ENCODE data around the gene CCR5.

Gene CCR5

DNA sequence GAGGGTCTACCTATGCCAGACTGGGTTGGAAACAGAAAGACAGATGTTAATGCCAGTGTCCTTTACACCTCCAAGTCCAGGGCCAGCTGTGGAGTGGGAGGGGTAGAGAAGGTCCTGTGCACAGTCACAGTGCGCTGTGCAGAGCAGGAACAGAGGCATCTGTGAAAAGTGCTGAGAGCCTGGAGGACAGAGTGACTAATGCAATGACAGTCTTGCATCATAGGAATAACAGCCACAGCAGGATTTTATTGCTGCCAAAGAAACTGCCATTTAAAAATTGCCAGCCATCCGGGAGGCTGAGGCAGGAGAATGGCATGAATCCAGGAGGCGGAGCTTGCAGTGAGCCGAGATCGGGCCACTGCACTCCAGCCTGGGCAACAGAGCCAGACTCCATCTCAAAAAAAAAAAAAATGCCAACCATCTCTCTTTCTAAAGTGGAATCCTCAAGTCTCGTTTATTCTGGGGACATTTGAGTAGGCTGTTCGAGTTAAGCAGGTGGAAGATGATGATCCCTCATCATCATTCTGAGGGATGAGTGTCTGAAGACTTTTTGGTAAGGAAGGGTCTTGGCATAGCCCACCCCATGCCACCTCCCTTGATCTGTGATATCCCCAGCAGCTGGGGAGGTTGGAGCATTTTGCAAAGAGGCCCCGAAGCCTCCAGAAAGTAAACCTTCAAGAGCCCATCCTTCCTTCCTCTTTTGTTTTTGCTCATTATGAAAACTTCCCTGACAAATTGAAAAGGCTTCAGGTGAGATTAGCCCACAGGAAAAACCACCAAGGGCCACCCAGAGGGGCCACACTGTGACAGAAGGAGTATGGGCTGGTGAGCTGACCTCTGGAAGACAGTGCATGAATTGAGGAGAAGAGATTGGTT is 9.1 kb upstream of the CCR5 start:
- TF ChIP-seq TAF1 (IDR thresholded peaks at IDR 0.05; ENCODE audit: borderline replicate concordance, insufficient read depth, low read length) (no peak), FOXP2 (optimal IDR thresholded peaks at IDR 0.05; ENCODE audit: borderline replicate concordance, extremely low read depth, extremely low read length, insufficient read depth) (no peak), SIN3A (IDR thresholded peaks at IDR 0.05; ENCODE audit: borderline replicate concordance, insufficient read depth, low read length) (no peak), POLR2AphosphoS5 (IDR thresholded peaks at IDR 0.05; ENCODE audit: low read depth, low read length) (no peak), REST (IDR thresholded peaks at IDR 0.05; ENCODE audit: insufficient read depth in 1 of 2, low read depth in 2 of 2, low read length in 2 of 2) (no peak)

- no peak for TF ChIP-seq POLR2AphosphoS5 (IDR thresholded peaks at IDR 0.05; ENCODE audit: low read depth, low read length)
Measured at GRCh38 chr3:46365041-46365440, 5.7 kb upstream of the CCR5 start.

DNA sequence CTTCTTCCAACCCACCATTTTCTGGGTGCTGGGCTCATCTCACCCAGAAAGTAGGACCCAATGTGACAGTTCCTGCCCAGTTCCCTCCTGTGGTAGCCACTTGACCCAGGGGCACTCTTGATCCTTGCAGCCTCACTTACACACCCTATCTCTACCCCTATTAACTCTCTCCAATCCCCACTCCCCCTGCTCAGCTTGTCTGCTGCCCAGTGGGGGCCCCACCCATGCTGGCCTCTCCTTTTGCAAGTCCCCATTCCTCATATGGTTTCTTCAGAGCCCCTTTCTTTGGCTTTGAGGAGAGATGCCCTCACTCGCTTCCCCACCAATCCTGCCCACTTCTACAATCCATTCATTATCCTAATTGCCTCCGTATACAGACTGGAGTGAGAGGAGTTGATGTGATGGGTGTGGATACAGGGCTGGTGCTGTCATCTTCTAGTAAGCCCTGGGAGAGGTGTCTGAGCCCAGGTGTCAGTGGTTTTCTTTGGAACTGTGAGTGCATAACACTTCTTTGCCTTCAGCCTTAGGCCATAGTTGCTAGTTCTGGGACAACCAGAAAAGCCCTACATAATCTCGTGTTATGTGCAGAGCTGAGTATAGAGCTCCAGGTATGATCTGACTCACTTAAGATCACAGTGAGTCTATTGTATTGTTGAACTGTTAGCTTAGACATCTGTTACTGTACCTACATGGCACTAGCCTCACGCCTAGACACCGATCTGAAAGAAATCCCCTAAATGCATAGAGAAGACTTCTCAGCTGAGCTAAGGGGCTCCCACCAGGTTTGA is 4.8 kb upstream of the CCR5 start:
- no peak for TF ChIP-seq FOXP2 (optimal IDR thresholded peaks at IDR 0.05; ENCODE audit: borderline replicate concordance, extremely low read depth, extremely low read length, insufficient read depth)
- no peak for TF ChIP-seq TAF1 (IDR thresholded peaks at IDR 0.05; ENCODE audit: borderline replicate concordance, insufficient read depth, low read length)
- no peak for TF ChIP-seq POLR2AphosphoS5 (IDR thresholded peaks at IDR 0.05; ENCODE audit: low read depth, low read length)
- no peak for TF ChIP-seq REST (IDR thresholded peaks at IDR 0.05; ENCODE audit: insufficient read depth in 1 of 2, low read depth in 2 of 2, low read length in 2 of 2)
- no peak for TF ChIP-seq SIN3A (IDR thresholded peaks at IDR 0.05; ENCODE audit: borderline replicate concordance, insufficient read depth, low read length)

- TF ChIP-seq FOXP2 (optimal IDR thresholded peaks at IDR 0.05; ENCODE audit: borderline replicate concordance, extremely low read depth, extremely low read length, insufficient read depth) = no peak
- TF ChIP-seq TAF1 (IDR thresholded peaks at IDR 0.05; ENCODE audit: borderline replicate concordance, insufficient read depth, low read length) = no peak
- TF ChIP-seq REST (IDR thresholded peaks at IDR 0.05; ENCODE audit: insufficient read depth in 1 of 2, low read depth in 2 of 2, low read length in 2 of 2) = no peak
- no peak for TF ChIP-seq SIN3A (IDR thresholded peaks at IDR 0.05; ENCODE audit: borderline replicate concordance, insufficient read depth, low read length)
- TF ChIP-seq POLR2AphosphoS5 (IDR thresholded peaks at IDR 0.05; ENCODE audit: low read depth, low read length) = no peak
Measured at GRCh38 chr3:46367811-46368210, 2.9 kb upstream of the CCR5 start.

GRCh38 chr3:46368569-46368968 is 2.2 kb upstream of the CCR5 start:
- no peak for TF ChIP-seq FOXP2 (optimal IDR thresholded peaks at IDR 0.05; ENCODE audit: borderline replicate concordance, extremely low read depth, extremely low read length, insufficient read depth)
- TF ChIP-seq POLR2AphosphoS5 (IDR thresholded peaks at IDR 0.05; ENCODE audit: low read depth, low read length) = no peak
- no peak for TF ChIP-seq TAF1 (IDR thresholded peaks at IDR 0.05; ENCODE audit: borderline replicate concordance, insufficient read depth, low read length)
- TF ChIP-seq REST (IDR thresholded peaks at IDR 0.05; ENCODE audit: insufficient read depth in 1 of 2, low read depth in 2 of 2, low read length in 2 of 2) = no peak
- no peak for TF ChIP-seq SIN3A (IDR thresholded peaks at IDR 0.05; ENCODE audit: borderline replicate concordance, insufficient read depth, low read length)
